ENCODE data around the gene ACSF3. TPM values are rescaled to one million over a fixed set of nuclear protein-coding genes. Genes with fewer than 3 reads are reported as not detected.
A peak's percentile ranks its signal among the peaks of the same experiment; 100 is the strongest.
"Not testable (repeated sequence)": the region's sequence is repeated elsewhere in the genome, so short reads cannot be mapped to it uniquely, and the experiment has no call there.

ACSF3 gene
- total RNA-seq, 1 experiment from 2014 or later, result 36.5 TPM

- in situ Hi-C loops (cut with HindIII; ENCODE audit: low pct_unique_long_range_greater_than_20kb, low sequenced_read_pairs), result no loop called here
Observed at GRCh38 chr16:89159850-89160354, 66.2 kb downstream of the ACSF3 start.

GRCh38 chr16:89160977-89161701, 67.5 kb downstream of the ACSF3 start:
- in situ Hi-C loops (cut with HindIII; ENCODE audit: low pct_unique_long_range_greater_than_20kb, low sequenced_read_pairs), result no loop called here
- DNase-seq (ENCODE audit: low read depth), result no peak

More at GRCh38 chr16:89159850-89160354, 66.2 kb downstream of the ACSF3 start:
- DNase-seq (ENCODE audit: low read depth), result no peak

GRCh38 chr16:89161763-89162713, 68.4 kb downstream of the ACSF3 start:
- in situ Hi-C loops (cut with HindIII; ENCODE audit: low pct_unique_long_range_greater_than_20kb, low sequenced_read_pairs), result no loop called here
- DNase-seq (ENCODE audit: low read depth), result no peak

GRCh38 chr16:89163297-89163696, 69.6 kb downstream of the ACSF3 start:
- in situ Hi-C loops (cut with HindIII; ENCODE audit: low pct_unique_long_range_greater_than_20kb, low sequenced_read_pairs), result no loop called here
- DNase-seq (ENCODE audit: low read depth), result no peak

GRCh38 chr16:89164436-89164835, 70.8 kb downstream of the ACSF3 start:
- in situ Hi-C loops (cut with HindIII; ENCODE audit: low pct_unique_long_range_greater_than_20kb, low sequenced_read_pairs), result no loop called here
- DNase-seq (ENCODE audit: low read depth), result no peak

- in situ Hi-C loops (cut with HindIII; ENCODE audit: low pct_unique_long_range_greater_than_20kb, low sequenced_read_pairs), result no loop called here
- no peak for DNase-seq (ENCODE audit: low read depth)
Observed at GRCh38 chr16:89164847-89165680, 71.4 kb downstream of the ACSF3 start.

- DNase-seq (ENCODE audit: low read depth); in situ Hi-C loops (cut with HindIII; ENCODE audit: low pct_unique_long_range_greater_than_20kb, low sequenced_read_pairs): not testable (repeated sequence)
Observed at GRCh38 chr16:89165681-89165979, 72.0 kb downstream of the ACSF3 start.

GRCh38 chr16:89166696-89167424, 73.2 kb downstream of the ACSF3 start:
- DNase-seq (ENCODE audit: low read depth), result no peak
- in situ Hi-C loops (cut with HindIII; ENCODE audit: low pct_unique_long_range_greater_than_20kb, low sequenced_read_pairs), result no loop called here

GRCh38 chr16:89167425-89167941, 73.8 kb downstream of the ACSF3 start:
- DNase-seq (ENCODE audit: low read depth), result peak; percentile 56
- in situ Hi-C loops (cut with HindIII; ENCODE audit: low pct_unique_long_range_greater_than_20kb, low sequenced_read_pairs), result no loop called here

GRCh38 chr16:89168381-89169189, 74.9 kb downstream of the ACSF3 start:
- DNase-seq (ENCODE audit: low read depth), result no peak
- in situ Hi-C loops (cut with HindIII; ENCODE audit: low pct_unique_long_range_greater_than_20kb, low sequenced_read_pairs), result no loop called here

- DNase-seq (ENCODE audit: low read depth), result no peak
- in situ Hi-C loops (cut with HindIII; ENCODE audit: low pct_unique_long_range_greater_than_20kb, low sequenced_read_pairs), result no loop called here
Observed at GRCh38 chr16:89169778-89170177, 76.1 kb downstream of the ACSF3 start.

- no peak for DNase-seq (ENCODE audit: low read depth)
- in situ Hi-C loops (cut with HindIII; ENCODE audit: low pct_unique_long_range_greater_than_20kb, low sequenced_read_pairs), result no loop called here
Observed at GRCh38 chr16:89170346-89171215, 76.9 kb downstream of the ACSF3 start.

GRCh38 chr16:89171216-89172170, 77.8 kb downstream of the ACSF3 start, which contains the start of gene CDH15:
TSS of gene CDH15 (plus strand) at chr16:89171748. CDS start at chr16:89171832, 84 bp downstream.
- peak; percentile 87 for DNase-seq (ENCODE audit: low read depth)
- in situ Hi-C loops (cut with HindIII; ENCODE audit: low pct_unique_long_range_greater_than_20kb, low sequenced_read_pairs), result no loop called here

- no peak for DNase-seq (ENCODE audit: low read depth)
- in situ Hi-C loops (cut with HindIII; ENCODE audit: low pct_unique_long_range_greater_than_20kb, low sequenced_read_pairs), result no loop called here
Observed at GRCh38 chr16:89172171-89172527, 78.5 kb downstream of the ACSF3 start.
